H9 (cell line): Measurements from ENCODE around the gene KDF1. TPM values are rescaled to one million over a fixed set of nuclear protein-coding genes. Genes with fewer than 3 reads are reported as not detected.

Source experiments
- DNase-seq: peaks from one replicate; pipeline ENCODE4 v3.0.0-alpha.2; 2017
- H2AFZ ChIP-seq: one replicate; pipeline ENCODE4 v1.6.1; 2013; ENCODE audit warnings: mild to moderate bottlenecking, low read length, control low read depth, moderate library complexity
- H2AK5ac ChIP-seq: 2 replicates; pipeline ENCODE4 v1.6.1; 2013; ENCODE audit warnings: low read length, control low read depth, mixed read lengths; ENCODE audit not compliant: insufficient read length
- H2BK120ac ChIP-seq: one replicate; pipeline ENCODE4 v1.6.1; 2013; ENCODE audit warnings: low read depth, mild to moderate bottlenecking, low read length, control low read depth, inconsistent platforms; ENCODE audit not compliant: poor library complexity, severe bottlenecking
- H2BK12ac ChIP-seq: 2 replicates; pipeline ENCODE4 v1.6.1; 2013; ENCODE audit warnings: low read length, control low read depth, mixed read lengths, low read depth; ENCODE audit not compliant: insufficient read length
- H2BK15ac ChIP-seq: 2 replicates; pipeline ENCODE4 v1.6.1; 2013; ENCODE audit warnings: low read depth, low read length, control low read depth
- H2BK20ac ChIP-seq: one replicate; pipeline ENCODE4 v1.6.1; 2013; ENCODE audit warnings: low read depth, mild to moderate bottlenecking, low read length, control low read depth, inconsistent platforms; ENCODE audit not compliant: poor library complexity, severe bottlenecking
- H2BK5ac ChIP-seq: 2 replicates; pipeline ENCODE4 v1.6.1; 2013; ENCODE audit warnings: low read length, control low read depth, mixed read lengths; ENCODE audit not compliant: insufficient read length
- H3K14ac ChIP-seq: 2 replicates; pipeline ENCODE4 v1.6.1; 2013; ENCODE audit warnings: low read length, control low read depth; ENCODE audit not compliant: insufficient read depth
- H3K18ac ChIP-seq: 2 replicates; pipeline ENCODE4 v1.6.1; 2013; ENCODE audit warnings: low read depth, mild to moderate bottlenecking, mixed read lengths, low read length, control low read depth; ENCODE audit not compliant: insufficient read length
- H3K23ac ChIP-seq: 2 replicates; pipeline ENCODE4 v1.6.1; 2013; ENCODE audit warnings: low read length, control low read depth, mixed read lengths, low read depth; ENCODE audit not compliant: insufficient read length
- H3K23me2 ChIP-seq: 2 replicates; pipeline ENCODE4 v1.6.1; 2013; ENCODE audit warnings: low read depth, mild to moderate bottlenecking, mixed read lengths, low read length, control low read depth; ENCODE audit not compliant: insufficient read length, poor library complexity, severe bottlenecking
- H3K27ac ChIP-seq: 2 replicates; pipeline ENCODE4 v1.5.1; 2013; ENCODE audit warnings: low read length, control low read depth, mixed read lengths, low read depth; ENCODE audit not compliant: insufficient read length
- H3K27me3 ChIP-seq: 2 replicates; pipeline ENCODE4 v1.6.1; 2013; ENCODE audit warnings: low read length, control low read depth, inconsistent platforms; ENCODE audit not compliant: insufficient read depth
- H3K4ac ChIP-seq: 2 replicates; pipeline ENCODE4 v1.6.1; 2013; ENCODE audit warnings: low read depth, mild to moderate bottlenecking, control low read depth, inconsistent platforms, low read length, moderate library complexity
- H3K4me1 ChIP-seq: 2 replicates; pipeline ENCODE4 v1.6.1; 2013; ENCODE audit warnings: low read length, control low read depth, inconsistent platforms; ENCODE audit not compliant: insufficient read depth
- H3K4me2 ChIP-seq: 2 replicates; pipeline ENCODE4 v1.6.1; 2013; ENCODE audit warnings: low read length, control low read depth, mixed read lengths; ENCODE audit not compliant: insufficient read length, insufficient read depth
- H3K56ac ChIP-seq: 2 replicates; pipeline ENCODE4 v1.6.1; 2013; ENCODE audit warnings: low read depth, mild to moderate bottlenecking, mixed read lengths, low read length, control low read depth; ENCODE audit not compliant: insufficient read length
- H3K79me1 ChIP-seq: 2 replicates; pipeline ENCODE4 v1.6.1; 2013; ENCODE audit warnings: low read depth, mild to moderate bottlenecking, moderate library complexity, low read length, control low read depth, inconsistent platforms; ENCODE audit not compliant: insufficient read depth, poor library complexity, severe bottlenecking
- H3K79me2 ChIP-seq: 2 replicates; pipeline ENCODE4 v1.6.1; 2013; ENCODE audit warnings: low read length, control low read depth, inconsistent platforms; ENCODE audit not compliant: insufficient read depth
- H3K9ac ChIP-seq: 2 replicates; pipeline ENCODE4 v1.6.1; 2013; ENCODE audit warnings: low read length, control low read depth, mixed read lengths; ENCODE audit not compliant: insufficient read length; ENCODE audit errors: extremely low read depth
- H3K9me3 ChIP-seq: one replicate; pipeline ENCODE4 v1.6.1; 2013; ENCODE audit warnings: low read depth, low read length, inconsistent platforms; ENCODE audit not compliant: control insufficient read depth
- H3T11ph ChIP-seq: one replicate; pipeline ENCODE4 v1.6.1; 2013; ENCODE audit warnings: mild to moderate bottlenecking, low read length, control low read depth, inconsistent platforms
- H4K20me1 ChIP-seq: one replicate; pipeline ENCODE4 v1.6.1; 2013; ENCODE audit not compliant: control insufficient read depth, insufficient read length, insufficient read depth
- H4K5ac ChIP-seq: 2 replicates; pipeline ENCODE4 v1.6.1; 2013; ENCODE audit warnings: low read depth, mild to moderate bottlenecking, mixed read lengths, low read length, control low read depth; ENCODE audit not compliant: insufficient read length
- H4K8ac ChIP-seq: replicated peaks from 2 replicates; pipeline ENCODE4 v1.6.1; 2013; ENCODE audit warnings: low read length, control low read depth, mixed read lengths, low read depth; ENCODE audit not compliant: insufficient read length
- H4K91ac ChIP-seq: 2 replicates; pipeline ENCODE4 v1.6.1; 2013; ENCODE audit warnings: low read depth, mild to moderate bottlenecking, moderate library complexity, mixed read lengths, low read length, control low read depth; ENCODE audit not compliant: insufficient read length
- H3K27ac Mint-ChIP-seq, 3 experiments: 2 replicates in 2 of 3; 3 replicates in 1 of 3; pipeline ENCODE4 v1.8.0; 2020 to 2021; ENCODE audit warnings: mixed read lengths in 3 of 3, mild to moderate bottlenecking in 1 of 3, moderate library complexity in 1 of 3
- H3K27me3 Mint-ChIP-seq: 2 replicates; pipeline ENCODE4 v1.8.0; 2021; ENCODE audit warnings: low read depth, mild to moderate bottlenecking, moderate library complexity, mixed read lengths
- H3K36me3 Mint-ChIP-seq, 3 experiments: 2 replicates in 2 of 3; 3 replicates in 1 of 3; pipeline ENCODE4 v1.8.0; 2020 to 2021; ENCODE audit warnings: low read depth in 3 of 3, mixed read lengths in 3 of 3; ENCODE audit not compliant: insufficient read depth in 1 of 3
- H3K4me1 Mint-ChIP-seq, 2 experiments: 2 replicates each; pipeline ENCODE4 v1.8.0; 2020; ENCODE audit warnings: mixed read lengths in 2 of 2
- H3K4me3 Mint-ChIP-seq, 2 experiments: 2 replicates in 1 of 2; 3 replicates in 1 of 2; pipeline ENCODE4 v1.8.0; 2020 to 2021; ENCODE audit warnings: mild to moderate bottlenecking in 2 of 2, mixed read lengths in 2 of 2, moderate library complexity in 1 of 2
- H3K9me3 Mint-ChIP-seq, 2 experiments: 2 replicates in 1 of 2; 3 replicates in 1 of 2; pipeline ENCODE4 v1.8.0; 2020; ENCODE audit warnings: mild to moderate bottlenecking in 2 of 2, mixed read lengths in 2 of 2, moderate library complexity in 1 of 2
- whole genome bisulfite sequencing: extraction: QIAGEN DNeasy Blood & Tissue Kit; methylation state at CpG from one replicate; pipeline ENCODE4 v1.1.7; 2013; ENCODE audit warnings: missing lambda C conversion rate, low lambda C conversion rate, mixed read lengths; ENCODE audit not compliant: insufficient read length; ENCODE audit errors: extremely low coverage; 5-methylcytosine and 5-hydroxymethylcytosine counted together
- total RNA-seq: library from RNA; stranded (reverse); gene quantifications from 2 replicates; pipeline ENCODE4 v1.2.1, GENCODE V29; 2021
- TF ChIP-seq, protein P1 (sequence below): fragments of 200-600 bp; sonication (generic); conservative IDR thresholded peaks from 3 replicates; pipeline ENCODE4 v1.8.0; 2021; ENCODE audit warnings: antibody characterized with exemption, mild to moderate bottlenecking

KDF1 gene
- total RNA-seq, 1 experiment from 2014 or later: 17.6 TPM

DNA sequence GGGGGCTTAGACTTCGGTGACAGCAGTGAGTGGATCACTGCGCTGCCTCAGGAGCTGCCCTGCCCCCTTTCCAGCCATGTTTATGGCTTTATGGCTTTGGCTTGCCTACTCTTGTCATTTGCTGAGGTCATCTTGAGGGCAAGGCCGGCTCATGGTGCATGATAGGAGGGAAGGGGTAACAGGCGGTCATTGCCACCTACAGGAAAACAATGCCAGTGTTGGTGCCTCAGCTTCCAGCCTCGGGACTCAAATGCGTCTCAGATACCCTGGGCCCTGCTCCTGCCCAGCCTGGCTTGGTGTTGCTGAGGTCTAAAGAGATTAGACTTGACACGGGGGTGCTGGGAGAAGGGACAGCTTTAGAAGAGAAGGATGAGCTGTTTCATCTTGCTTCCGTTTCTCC is 14.5 kb downstream of the KDF1 start:
- H2AFZ ChIP-seq: no peak overlapping the region
- H3K27ac ChIP-seq: no peak overlapping the region

More for the DNA sequence above, 14.5 kb downstream of the KDF1 start:
- Histone ChIP-seq H4K20me1 (no peaks in the 10 kb centered on the region), H3K79me2 (no peaks in the 10 kb centered on the region), H3T11ph (no peak overlapping the region), H3K56ac (no peak overlapping the region), H2BK20ac (no peak overlapping the region), H3K23ac (no peak overlapping the region), H3K18ac (no peak overlapping the region), H3K4me2 (no peak overlapping the region), H3K79me1 (no peaks in the 10 kb centered on the region), H4K91ac (no peak overlapping the region), H3K23me2 (no peaks in the 10 kb centered on the region), H4K8ac (no peak overlapping the region), H2BK5ac (no peak overlapping the region), H3K4me1 (no peaks in the 10 kb centered on the region), H2BK15ac (no peak overlapping the region), H2AK5ac (no peak overlapping the region), H2BK12ac (no peak overlapping the region), H4K5ac (no peak overlapping the region), H3K4ac (no peak overlapping the region), H3K9me3 (no peaks in the 10 kb centered on the region), H2BK120ac (no peak overlapping the region), H3K9ac (no peak overlapping the region), H3K27me3 (no peaks in the 10 kb centered on the region), H3K14ac (no peak overlapping the region)
- no peaks in the 10 kb centered on the region for H3K9me3 Mint-ChIP-seq
- TF ChIP-seq, protein P1, sequence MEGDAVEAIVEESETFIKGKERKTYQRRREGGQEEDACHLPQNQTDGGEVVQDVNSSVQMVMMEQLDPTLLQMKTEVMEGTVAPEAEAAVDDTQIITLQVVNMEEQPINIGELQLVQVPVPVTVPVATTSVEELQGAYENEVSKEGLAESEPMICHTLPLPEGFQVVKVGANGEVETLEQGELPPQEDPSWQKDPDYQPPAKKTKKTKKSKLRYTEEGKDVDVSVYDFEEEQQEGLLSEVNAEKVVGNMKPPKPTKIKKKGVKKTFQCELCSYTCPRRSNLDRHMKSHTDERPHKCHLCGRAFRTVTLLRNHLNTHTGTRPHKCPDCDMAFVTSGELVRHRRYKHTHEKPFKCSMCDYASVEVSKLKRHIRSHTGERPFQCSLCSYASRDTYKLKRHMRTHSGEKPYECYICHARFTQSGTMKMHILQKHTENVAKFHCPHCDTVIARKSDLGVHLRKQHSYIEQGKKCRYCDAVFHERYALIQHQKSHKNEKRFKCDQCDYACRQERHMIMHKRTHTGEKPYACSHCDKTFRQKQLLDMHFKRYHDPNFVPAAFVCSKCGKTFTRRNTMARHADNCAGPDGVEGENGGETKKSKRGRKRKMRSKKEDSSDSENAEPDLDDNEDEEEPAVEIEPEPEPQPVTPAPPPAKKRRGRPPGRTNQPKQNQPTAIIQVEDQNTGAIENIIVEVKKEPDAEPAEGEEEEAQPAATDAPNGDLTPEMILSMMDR: no peak
- peaks cover 42 to 83% (median 70%) of the 10 kb centered on the region in 3 experiments; a peak in 6 of 7 replicates for H3K36me3 Mint-ChIP-seq
- no peak overlapping the region for H3K27ac Mint-ChIP-seq
- no CpG with 5 or more reads among the region's 8 CpGs for WGBS
- no peak for DNase-seq
- no peak overlapping the region for H3K4me3 Mint-ChIP-seq
- no peaks in the 10 kb centered on the region for H3K4me1 Mint-ChIP-seq
- H3K27me3 Mint-ChIP-seq: no peaks in the 10 kb centered on the region
